ENCODE data around the gene DSN1.

The DSN1 gene

GRCh38 chr20:36754656-36755222 lies 18.8 kb downstream of the DSN1 start:
- no peak for DNase-seq (ENCODE audit: low read depth)

- no peak for DNase-seq (ENCODE audit: low read depth)
Measured at GRCh38 chr20:36752582-36752981, 21.0 kb downstream of the DSN1 start.

GRCh38 chr20:36745927-36746659 lies 27.5 kb downstream of the DSN1 start, which contains the start of gene NDRG3:
Gene NDRG3 (minus strand): TSS chr20:36746090. CDS start chr20:36721735, 24,355 bp downstream.
- peak; percentile 86 for DNase-seq (ENCODE audit: low read depth)

- no peak for DNase-seq (ENCODE audit: low read depth)
Measured at GRCh38 chr20:36745234-36745926, 28.2 kb downstream of the DSN1 start.

- no peak for DNase-seq (ENCODE audit: low read depth)
Measured at GRCh38 chr20:36744764-36745191, 28.8 kb downstream of the DSN1 start.

- no peak for DNase-seq (ENCODE audit: low read depth)
Measured at GRCh38 chr20:36744243-36744642, 29.3 kb downstream of the DSN1 start.

GRCh38 chr20:36742558-36742957 lies 31.0 kb downstream of the DSN1 start:
- DNase-seq (ENCODE audit: low read depth), result no peak

GRCh38 chr20:36741072-36741471 lies 32.5 kb downstream of the DSN1 start:
- no peak for DNase-seq (ENCODE audit: low read depth)

- DNase-seq (ENCODE audit: low read depth), result no peak
Measured at GRCh38 chr20:36737183-36737499, 36.4 kb downstream of the DSN1 start.

GRCh38 chr20:36736451-36737182 lies 36.9 kb downstream of the DSN1 start:
- no peak for DNase-seq (ENCODE audit: low read depth)

- no peak for DNase-seq (ENCODE audit: low read depth)
Measured at GRCh38 chr20:36732456-36732855, 41.1 kb downstream of the DSN1 start.

- DNase-seq (ENCODE audit: low read depth), result no peak
Measured at GRCh38 chr20:36728986-36729385, 44.6 kb downstream of the DSN1 start.

GRCh38 chr20:36726168-36726567 lies 47.4 kb downstream of the DSN1 start:
- no peak for DNase-seq (ENCODE audit: low read depth)

- DNase-seq (ENCODE audit: low read depth), result no peak
Measured at GRCh38 chr20:36720510-36720909, 53.1 kb downstream of the DSN1 start.

GRCh38 chr20:36717657-36718056 lies 55.9 kb downstream of the DSN1 start:
- DNase-seq (ENCODE audit: low read depth), result no peak

- DNase-seq (ENCODE audit: low read depth), result no peak
Measured at GRCh38 chr20:36717021-36717420, 56.5 kb downstream of the DSN1 start.

- no peak for DNase-seq (ENCODE audit: low read depth)
Measured at GRCh38 chr20:36712775-36713174, 60.8 kb downstream of the DSN1 start.

GRCh38 chr20:36709126-36709525 lies 64.4 kb downstream of the DSN1 start:
- no peak for DNase-seq (ENCODE audit: low read depth)

- DNase-seq (ENCODE audit: low read depth), result no peak
Measured at GRCh38 chr20:36703530-36703929, 70.0 kb downstream of the DSN1 start.

Measured in activated gamma-delta T cell treated with anti-CD3 and anti-CD28 coated beads, Interleukin-2, amount 50 U/mL, for 16 hours (primary cell).